Activated CD8-positive, alpha-beta memory T cell treated with anti-CD3 and anti-CD28 coated beads for 48 hours (primary cell): ENCODE results near the gene PHACTR3.

ENCODE experiments used
- DNase-seq, 3 experiments: peaks; one replicate each; pipeline ENCODE4 v3.0.0-alpha.2; 2020; ENCODE audit warnings: low read depth in 2 of 3, low spot score in 2 of 3

Gene PHACTR3

GRCh38 chr20:59726281-59726595 lies 121.9 kb downstream of the PHACTR3 start:
- no peak for DNase-seq

- DNase-seq: no peak
Measured at GRCh38 chr20:59728722-59729430, 124.5 kb downstream of the PHACTR3 start.

GRCh38 chr20:59729506-59729905 lies 125.2 kb downstream of the PHACTR3 start:
- no peak for DNase-seq

- DNase-seq: no peak
Measured at GRCh38 chr20:59730722-59731121, 126.4 kb downstream of the PHACTR3 start.

- DNase-seq: no peak
Measured at GRCh38 chr20:59731376-59731775, 127.0 kb downstream of the PHACTR3 start.

GRCh38 chr20:59733351-59733750 lies 129.0 kb downstream of the PHACTR3 start:
- no peak for DNase-seq

- DNase-seq: no peak
Measured at GRCh38 chr20:59735486-59735885, 131.1 kb downstream of the PHACTR3 start.

- no peak for DNase-seq
Measured at GRCh38 chr20:59735917-59736316, 131.6 kb downstream of the PHACTR3 start.

- DNase-seq: no peak
Measured at GRCh38 chr20:59736366-59736765, 132.0 kb downstream of the PHACTR3 start.

GRCh38 chr20:59737073-59737666 lies 132.8 kb downstream of the PHACTR3 start:
- no peak for DNase-seq

- DNase-seq: no peak
Measured at GRCh38 chr20:59737816-59738215, 133.5 kb downstream of the PHACTR3 start.

GRCh38 chr20:59738851-59739250 lies 134.5 kb downstream of the PHACTR3 start:
- DNase-seq: no peak

GRCh38 chr20:59740621-59741020 lies 136.3 kb downstream of the PHACTR3 start:
- no peak for DNase-seq

GRCh38 chr20:59741073-59741472 lies 136.7 kb downstream of the PHACTR3 start:
- no peak for DNase-seq

- DNase-seq: no peak
Measured at GRCh38 chr20:59742351-59743095, 138.2 kb downstream of the PHACTR3 start.

- DNase-seq: no peak
Measured at GRCh38 chr20:59743308-59743707, 139.0 kb downstream of the PHACTR3 start.

- DNase-seq: no peak
Measured at GRCh38 chr20:59743767-59744485, 139.6 kb downstream of the PHACTR3 start.

- no peak for DNase-seq
Measured at GRCh38 chr20:59744756-59745155, 140.4 kb downstream of the PHACTR3 start.

- DNase-seq: no peak
Measured at GRCh38 chr20:59745201-59745600, 140.9 kb downstream of the PHACTR3 start.

- no peak for DNase-seq
Measured at GRCh38 chr20:59745716-59746115, 141.4 kb downstream of the PHACTR3 start.

GRCh38 chr20:59746155-59746554 lies 141.8 kb downstream of the PHACTR3 start:
- DNase-seq: no peak
